Immature natural killer cell (primary cell): Measurements from ENCODE around the gene TSPAN16. TPM values are rescaled to one million over a fixed set of nuclear protein-coding genes. Genes with fewer than 3 reads are reported as not detected.

ENCODE experiments used
- DNase-seq, 3 donors: peaks; one replicate each; pipeline ENCODE4 v3.0.0; 2022; ENCODE audit warnings: mixed read lengths in 1 of 3
- H3K27ac Mint-ChIP-seq, 6 donors: one replicate each; pipeline ENCODE4 v1.8.0; 2020; ENCODE audit warnings: mixed read lengths in 6 of 6, mild to moderate bottlenecking in 5 of 6, inconsistent platforms in 4 of 6, moderate library complexity in 3 of 6
- H3K27me3 Mint-ChIP-seq, 3 donors: one replicate each; pipeline ENCODE4 v1.8.0; 2020 to 2021; ENCODE audit warnings: low read depth in 3 of 3, mild to moderate bottlenecking in 3 of 3, mixed read lengths in 3 of 3, moderate library complexity in 3 of 3, inconsistent platforms in 1 of 3
- H3K36me3 Mint-ChIP-seq, 3 donors: one replicate each; pipeline ENCODE4 v1.8.0; 2020; ENCODE audit warnings: mixed read lengths in 3 of 3, inconsistent platforms in 2 of 3, mild to moderate bottlenecking in 2 of 3
- H3K4me1 Mint-ChIP-seq, 2 donors: one replicate each; pipeline ENCODE4 v1.8.0; 2020; ENCODE audit warnings: inconsistent platforms in 2 of 2, mild to moderate bottlenecking in 2 of 2, mixed read lengths in 2 of 2, moderate library complexity in 1 of 2
- H3K4me3 Mint-ChIP-seq, 5 donors: one replicate each; pipeline ENCODE4 v1.8.0; 2020; ENCODE audit warnings: mild to moderate bottlenecking in 5 of 5, mixed read lengths in 5 of 5, inconsistent platforms in 3 of 5, moderate library complexity in 3 of 5
- H3K9me3 Mint-ChIP-seq, 6 donors: one replicate each; pipeline ENCODE4 v1.8.0; 2020; ENCODE audit warnings: mild to moderate bottlenecking in 6 of 6, mixed read lengths in 6 of 6, inconsistent platforms in 4 of 6, moderate library complexity in 3 of 6
- polyA plus RNA-seq, 3 donors: library from polyadenylated mRNA; unstranded; fragments of 300-500 nt; fragmentation: Illumina TruSeq; gene quantifications; one replicate each; pipeline ENCODE4 v1.2.3, GENCODE V29; 2021

Gene TSPAN16
- polyA plus RNA-seq, 3 donors from 2014 or later = not detected

GRCh38 chr19:11279505-11280236 is 16.3 kb upstream of the TSPAN16 start:
- H3K36me3 Mint-ChIP-seq = no peaks in the 10 kb centered on the region
- H3K4me3 Mint-ChIP-seq = peak overlapping the region; percentile 41 to 73 (median 70)
- peak overlapping the region in 2 of 6 donors; percentile 53 to 68 for H3K27ac Mint-ChIP-seq
- peaks cover 13 to 17% of the 10 kb centered on the region in 2 donors for H3K4me1 Mint-ChIP-seq
- peaks cover 0 to 12% (median 5%) of the 10 kb centered on the region in 6 donors for H3K9me3 Mint-ChIP-seq
- H3K27me3 Mint-ChIP-seq = peaks cover 22 to 34% (median 22%) of the 10 kb centered on the region in 3 donors
- peak; percentile 61 to 64 (median 62) for DNase-seq

GRCh38 chr19:11281356-11282049 is 14.5 kb upstream of the TSPAN16 start:
- Mint-ChIP-seq H3K9me3 (peaks cover 0 to 14% (median 5%) of the 10 kb centered on the region in 6 donors), H3K27ac (no peak overlapping the region), H3K36me3 (no peaks in the 10 kb centered on the region), H3K4me1 (peaks cover 13 to 17% of the 10 kb centered on the region in 2 donors), H3K27me3 (peaks cover 22 to 25% (median 24%) of the 10 kb centered on the region in 3 donors), H3K4me3 (peak overlapping the region in 2 of 5 donors; percentile 15 to 53)
- DNase-seq = no peak

DNA sequence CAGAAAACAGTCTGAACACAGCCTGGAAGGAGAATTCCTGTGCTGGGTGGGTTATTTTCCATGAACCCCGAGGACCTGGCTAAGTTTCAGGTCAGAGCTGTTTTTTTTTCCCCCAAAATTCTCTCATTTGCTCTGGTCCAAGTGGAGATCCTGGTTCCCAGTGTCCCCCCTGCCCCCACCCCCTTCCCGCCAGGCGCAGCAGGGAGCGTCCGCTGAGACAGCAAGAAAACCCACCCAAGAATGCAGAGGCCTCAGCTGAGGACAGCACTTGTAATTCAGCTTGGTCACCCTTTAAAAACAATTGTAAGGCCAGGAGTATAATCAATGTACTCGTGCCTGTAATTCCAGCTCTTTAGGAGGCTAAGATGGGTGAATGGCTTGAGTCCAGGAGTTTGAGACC is 11.4 kb upstream of the TSPAN16 start:
- DNase-seq = no peak
- Mint-ChIP-seq H3K4me1 (peaks cover 9 to 14% of the 10 kb centered on the region in 2 donors), H3K27me3 (peaks cover 18 to 26% (median 19%) of the 10 kb centered on the region in 3 donors), H3K27ac (no peak overlapping the region), H3K36me3 (no peaks in the 10 kb centered on the region), H3K9me3 (peaks cover 0 to 13% (median 3%) of the 10 kb centered on the region in 6 donors), H3K4me3 (no peak overlapping the region)

- Mint-ChIP-seq H3K4me3 (no peak overlapping the region), H3K4me1 (peaks cover 0 to 3% of the 10 kb centered on the region in 2 donors), H3K9me3 (peaks cover 0 to 5% (median under 1%) of the 10 kb centered on the region in 6 donors), H3K36me3 (no peaks in the 10 kb centered on the region), H3K27ac (no peak overlapping the region), H3K27me3 (peaks cover 13 to 21% (median 13%) of the 10 kb centered on the region in 3 donors)
- DNase-seq = no peak
Observed at GRCh38 chr19:11286312-11286974, 9.5 kb upstream of the TSPAN16 start.

DNA sequence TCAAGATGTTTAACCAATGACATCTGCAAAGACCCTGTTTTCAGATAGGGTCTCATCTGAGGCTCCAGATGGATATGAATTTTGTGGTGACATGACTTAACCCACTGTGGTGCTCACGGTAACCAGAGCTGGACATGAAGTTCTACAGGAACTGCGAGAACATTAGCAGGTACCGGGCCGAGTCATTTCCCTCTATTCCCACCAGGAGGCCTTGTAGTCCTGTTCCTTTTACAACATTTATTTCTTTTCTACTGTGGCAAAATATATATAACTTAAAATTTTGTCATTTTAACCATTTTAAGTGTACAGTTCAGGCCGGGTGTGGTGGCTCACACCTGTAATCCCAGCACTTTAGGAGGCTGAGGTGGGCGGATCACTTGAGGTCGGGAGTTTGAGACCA is 7.6 kb upstream of the TSPAN16 start:
- Mint-ChIP-seq H3K4me1 (peaks cover under 1% of the 10 kb centered on the region in 2 donors), H3K4me3 (no peak overlapping the region), H3K9me3 (peaks cover 0 to 2% (median 0%) of the 10 kb centered on the region in 6 donors), H3K27ac (no peak overlapping the region), H3K27me3 (peaks cover 6 to 13% (median 12%) of the 10 kb centered on the region in 3 donors), H3K36me3 (no peaks in the 10 kb centered on the region)
- no peak for DNase-seq

DNA sequence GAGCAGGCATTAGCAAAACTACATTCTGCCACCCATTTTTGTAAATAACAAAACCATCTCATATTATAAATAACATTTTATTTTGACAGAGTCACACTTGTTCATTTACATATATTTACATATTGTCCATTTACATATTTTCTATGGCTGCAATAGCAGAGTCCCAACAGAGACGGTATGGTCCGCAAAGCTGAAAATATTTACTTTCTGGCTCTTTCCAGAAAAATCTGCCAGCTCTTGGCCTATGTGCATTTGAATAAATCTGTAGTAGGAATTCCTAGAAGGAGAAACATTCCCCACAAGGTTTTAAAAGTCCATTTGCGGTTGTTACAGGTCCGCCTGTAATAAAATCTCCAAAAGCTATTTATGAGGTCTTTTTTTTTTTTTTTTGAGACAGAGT is 5.7 kb upstream of the TSPAN16 start:
- Mint-ChIP-seq H3K4me3 (no peak overlapping the region), H3K4me1 (peaks cover 7 to 8% of the 10 kb centered on the region in 2 donors), H3K27me3 (peaks cover 4 to 9% (median 6%) of the 10 kb centered on the region in 3 donors), H3K9me3 (peaks cover 0 to 2% (median 0%) of the 10 kb centered on the region in 6 donors), H3K27ac (no peak overlapping the region), H3K36me3 (no peaks in the 10 kb centered on the region)
- no peak for DNase-seq

DNA sequence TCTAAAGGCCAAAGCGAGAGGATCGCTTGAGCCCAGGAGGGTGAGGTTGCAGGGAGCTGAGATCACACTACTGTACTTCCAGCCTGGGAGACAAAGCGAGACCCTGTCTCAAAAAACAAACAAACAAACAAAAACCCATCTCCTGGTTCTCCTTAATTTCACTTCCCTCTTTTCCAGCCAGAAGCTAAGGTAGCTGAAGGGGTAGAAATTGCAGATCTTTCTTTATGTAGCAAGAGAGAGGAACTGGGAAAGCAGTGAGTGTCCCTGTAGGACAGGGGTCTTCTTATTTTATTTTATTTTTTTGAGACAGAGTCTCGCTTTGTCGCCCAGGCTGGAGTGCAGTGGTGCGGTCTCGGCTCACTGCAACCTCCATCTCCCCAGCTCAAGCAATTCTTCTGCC is 4.5 kb upstream of the TSPAN16 start:
- H3K36me3 Mint-ChIP-seq = no peaks in the 10 kb centered on the region
- DNase-seq = no peak
- no peaks in the 10 kb centered on the region for H3K9me3 Mint-ChIP-seq
- H3K4me1 Mint-ChIP-seq = peaks cover 7 to 8% of the 10 kb centered on the region in 2 donors
- no peak overlapping the region for H3K4me3 Mint-ChIP-seq
- H3K27ac Mint-ChIP-seq = no peak overlapping the region
- peaks cover 4 to 7% (median 6%) of the 10 kb centered on the region in 3 donors for H3K27me3 Mint-ChIP-seq

- Mint-ChIP-seq H3K9me3 (no peaks in the 10 kb centered on the region), H3K4me3 (no peak overlapping the region), H3K27me3 (peaks cover 4 to 7% (median 4%) of the 10 kb centered on the region in 3 donors), H3K36me3 (no peaks in the 10 kb centered on the region), H3K4me1 (peaks cover 7 to 8% of the 10 kb centered on the region in 2 donors), H3K27ac (no peak overlapping the region)
- no peak for DNase-seq
Observed at GRCh38 chr19:11291991-11292390, 4.0 kb upstream of the TSPAN16 start.

DNA sequence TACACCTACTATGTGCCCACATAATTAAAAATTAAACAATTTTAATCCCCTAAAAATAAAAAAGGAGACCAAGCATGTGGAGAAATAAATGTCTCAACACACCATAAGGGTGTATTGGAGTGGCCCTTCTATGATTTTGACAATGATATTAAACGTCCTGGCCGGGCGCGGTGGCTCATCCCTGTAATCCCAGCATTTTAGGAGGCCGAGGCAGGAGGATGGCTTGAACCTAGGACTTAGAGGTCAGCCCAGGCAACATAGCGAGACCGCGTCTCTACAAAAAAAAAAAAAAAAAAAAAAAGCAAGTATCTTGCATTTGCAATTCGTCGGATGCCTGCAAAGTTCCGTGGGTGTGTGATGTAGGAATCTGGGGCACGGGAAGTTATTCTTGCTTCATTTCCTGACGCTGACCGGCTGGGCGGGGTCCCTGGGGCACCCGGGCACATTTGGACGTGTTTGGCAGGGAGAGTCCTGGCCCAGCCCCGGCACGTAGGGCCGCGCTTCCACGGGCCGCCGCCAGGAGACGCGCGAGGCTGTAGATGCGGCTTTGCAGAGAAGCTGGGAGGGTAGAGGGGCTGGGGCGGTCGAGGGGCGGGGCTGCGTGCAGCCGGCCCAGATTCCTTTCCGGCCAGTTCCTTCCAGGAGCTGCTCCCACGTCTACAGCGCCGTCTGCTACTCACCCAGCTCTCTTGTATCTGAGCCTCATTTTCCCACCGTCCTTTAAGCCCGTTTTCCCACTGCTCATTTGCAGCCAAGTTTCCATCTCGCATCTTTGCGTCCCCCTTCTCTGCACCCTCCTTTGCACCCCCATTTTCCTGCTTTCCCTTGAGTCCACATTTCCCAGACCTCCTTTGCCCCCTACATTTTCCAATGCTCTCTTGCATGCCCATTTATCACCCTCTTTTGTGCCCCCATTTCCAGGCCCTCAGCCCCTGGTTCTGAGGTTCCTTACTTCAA is 2.2 kb upstream of the TSPAN16 start:
- peak overlapping the region; percentile 14 to 56 (median 35) for H3K4me3 Mint-ChIP-seq
- no peak overlapping the region for H3K27ac Mint-ChIP-seq
- H3K27me3 Mint-ChIP-seq = peaks cover 0 to 7% (median 2%) of the 10 kb centered on the region in 3 donors
- peak; percentile 72 to 74 (median 72) for DNase-seq
- H3K9me3 Mint-ChIP-seq = no peaks in the 10 kb centered on the region
- H3K36me3 Mint-ChIP-seq = no peaks in the 10 kb centered on the region
- H3K4me1 Mint-ChIP-seq = peaks cover 7 to 8% of the 10 kb centered on the region in 2 donors

GRCh38 chr19:11295180-11295579 is 780 bp upstream of the TSPAN16 start:
- DNase-seq = no peak
- no peak overlapping the region for H3K27ac Mint-ChIP-seq
- H3K4me1 Mint-ChIP-seq = peaks cover 7 to 8% of the 10 kb centered on the region in 2 donors
- no peaks in the 10 kb centered on the region for H3K36me3 Mint-ChIP-seq
- no peaks in the 10 kb centered on the region for H3K9me3 Mint-ChIP-seq
- no peak overlapping the region for H3K4me3 Mint-ChIP-seq
- H3K27me3 Mint-ChIP-seq = peaks cover 2 to 8% (median 4%) of the 10 kb centered on the region in 3 donors

DNA sequence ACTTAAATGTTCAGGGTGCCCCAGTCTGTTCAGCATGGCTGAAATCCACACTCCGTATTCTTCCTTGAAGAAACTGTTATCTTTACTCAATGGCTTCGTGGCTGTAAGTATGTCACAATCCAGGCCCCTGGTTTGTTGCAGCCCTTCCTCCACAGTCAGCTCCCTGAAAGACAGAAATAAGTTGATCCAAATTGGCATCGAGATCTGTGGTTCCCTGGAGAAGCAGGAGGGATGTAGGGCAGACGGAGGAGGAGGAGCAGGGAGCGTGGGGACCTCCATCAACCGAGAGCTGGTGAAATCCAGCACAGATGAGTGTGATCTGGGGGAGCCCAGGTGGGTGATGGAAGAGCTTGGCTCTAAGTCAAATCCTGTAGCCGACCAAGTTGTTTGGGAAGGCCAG is 304 bp downstream of the TSPAN16 start:
- peak overlapping the region in 1 of 6 donors; percentile 71 for H3K27ac Mint-ChIP-seq
- peaks cover 4 to 10% (median 5%) of the 10 kb centered on the region in 3 donors for H3K27me3 Mint-ChIP-seq
- no peak overlapping the region for H3K4me3 Mint-ChIP-seq
- H3K36me3 Mint-ChIP-seq = no peaks in the 10 kb centered on the region
- peaks cover 7 to 8% of the 10 kb centered on the region in 2 donors for H3K4me1 Mint-ChIP-seq
- no peaks in the 10 kb centered on the region for H3K9me3 Mint-ChIP-seq
- no peak for DNase-seq

- Mint-ChIP-seq H3K36me3 (no peaks in the 10 kb centered on the region), H3K4me3 (no peak overlapping the region), H3K27ac (no peak overlapping the region), H3K9me3 (no peaks in the 10 kb centered on the region), H3K4me1 (no peaks in the 10 kb centered on the region), H3K27me3 (peaks cover 3 to 4% (median 4%) of the 10 kb centered on the region in 3 donors)
- no peak for DNase-seq
Observed at GRCh38 chr19:11299946-11300810, 4.2 kb downstream of the TSPAN16 start.
